ENCODE measurements around the gene C12orf42.

Gene C12orf42

GRCh38 chr12:103505371-103506236 is 9.8 kb upstream of the C12orf42 start:
- no peak overlapping the region for H3K4me3 Mint-ChIP-seq
- H3K27ac Mint-ChIP-seq = peak overlapping the region; percentile 17
- H3K4me1 Mint-ChIP-seq (ENCODE audit: low read depth) = peaks cover 10% of the 10 kb centered on the region
- no peaks in the 10 kb centered on the region for H3K36me3 Mint-ChIP-seq (ENCODE audit: low read depth)
- no peaks in the 10 kb centered on the region for H3K9me3 Mint-ChIP-seq
- DNase-seq (ENCODE audit: low spot score) = peak; percentile 82
- H3K27me3 Mint-ChIP-seq (ENCODE audit: low read depth) = no peaks in the 10 kb centered on the region

DNA sequence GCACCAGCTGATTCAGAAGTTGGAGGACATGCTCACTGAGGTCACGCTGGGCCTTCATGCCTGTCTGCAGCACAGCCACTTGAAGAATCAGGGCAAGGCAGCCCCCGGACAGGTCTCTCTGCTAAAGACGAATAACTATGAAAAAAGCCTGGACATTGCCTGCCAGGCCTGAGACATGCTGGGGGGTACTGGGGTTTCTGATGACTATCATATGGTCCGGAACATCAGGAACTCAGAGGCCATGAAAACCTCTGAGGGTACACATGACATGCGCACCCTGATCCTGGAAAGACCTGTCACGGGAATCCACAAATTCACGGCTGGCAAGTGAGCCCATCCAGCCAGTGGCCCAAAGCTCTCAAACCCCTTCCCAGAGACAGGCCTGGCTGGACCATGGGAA is 8.8 kb upstream of the C12orf42 start:
- no peaks in the 10 kb centered on the region for H3K36me3 Mint-ChIP-seq (ENCODE audit: low read depth)
- no peak for DNase-seq (ENCODE audit: low spot score)
- no peak overlapping the region for H3K27ac Mint-ChIP-seq
- no peaks in the 10 kb centered on the region for H3K9me3 Mint-ChIP-seq
- no peak overlapping the region for H3K4me3 Mint-ChIP-seq
- H3K4me1 Mint-ChIP-seq (ENCODE audit: low read depth) = peaks cover 11% of the 10 kb centered on the region
- no peaks in the 10 kb centered on the region for H3K27me3 Mint-ChIP-seq (ENCODE audit: low read depth)

DNA sequence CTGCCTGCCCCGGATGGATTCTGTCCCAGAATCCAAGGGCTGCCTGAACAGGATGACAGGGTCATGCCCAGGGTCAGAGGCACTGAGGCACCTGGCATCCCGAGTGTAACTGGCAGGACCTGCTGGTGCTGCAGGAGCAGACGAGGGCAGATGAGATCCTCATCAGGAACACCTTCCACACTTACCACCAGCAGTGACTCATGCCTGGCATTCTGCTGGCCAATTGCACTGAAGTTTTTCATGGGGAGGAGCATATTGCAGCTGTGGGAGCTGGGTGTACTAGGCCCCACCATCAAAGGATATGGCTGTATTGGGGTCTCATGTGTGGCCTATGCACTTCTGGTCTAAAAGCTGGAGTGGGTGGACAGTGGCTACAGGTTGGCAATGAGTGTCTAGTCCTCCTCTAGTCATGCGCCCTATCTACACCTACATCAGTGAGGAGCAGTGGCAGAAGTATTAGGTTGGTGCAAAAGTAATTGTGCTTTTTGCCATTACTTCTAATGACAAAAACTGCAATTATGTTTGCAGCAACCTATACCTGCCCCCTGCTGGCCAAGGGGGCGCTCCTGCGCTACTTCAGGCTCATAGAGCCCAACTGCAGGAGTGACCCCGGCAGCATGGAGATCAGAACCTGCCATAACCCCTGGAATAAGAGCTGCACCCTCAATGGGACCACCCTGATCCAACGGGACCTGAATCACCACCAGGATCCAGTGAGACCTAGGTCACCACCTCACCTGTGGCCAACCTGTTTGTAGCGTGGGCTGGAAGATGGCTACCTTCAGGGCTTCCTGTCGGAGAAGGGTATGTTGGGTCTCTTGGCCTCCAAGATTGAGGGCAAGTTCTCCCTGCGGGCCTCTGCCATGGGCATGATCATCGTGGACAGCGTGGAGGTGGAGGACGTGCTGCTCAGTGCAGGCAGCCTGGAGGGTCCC is 8.0 kb upstream of the C12orf42 start:
- H3K27ac Mint-ChIP-seq = no peak overlapping the region
- H3K36me3 Mint-ChIP-seq (ENCODE audit: low read depth) = no peaks in the 10 kb centered on the region
- H3K4me1 Mint-ChIP-seq (ENCODE audit: low read depth) = peaks cover 18% of the 10 kb centered on the region
- H3K4me3 Mint-ChIP-seq = no peak overlapping the region
- no peaks in the 10 kb centered on the region for H3K9me3 Mint-ChIP-seq
- peak; percentile 18 for DNase-seq (ENCODE audit: low spot score)
- H3K27me3 Mint-ChIP-seq (ENCODE audit: low read depth) = no peaks in the 10 kb centered on the region

DNA sequence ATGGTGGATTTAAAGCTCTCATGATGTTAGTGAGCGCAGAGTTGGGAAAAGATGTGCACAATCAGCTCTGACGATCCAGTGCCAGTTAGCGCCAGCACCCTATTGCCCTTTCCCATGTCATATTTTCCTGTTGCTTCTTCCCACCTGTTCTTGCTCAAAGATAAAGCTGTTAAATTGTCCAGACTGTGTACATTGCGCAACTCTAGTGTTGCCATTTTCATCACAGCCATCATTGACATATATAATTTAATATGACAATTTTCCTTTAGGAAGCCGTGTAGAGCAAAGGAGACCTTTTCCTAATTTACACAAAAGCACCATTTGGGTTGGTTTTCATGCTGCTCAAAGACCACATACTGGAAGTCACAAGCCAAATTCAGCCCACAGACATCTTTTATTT is 5.7 kb upstream of the C12orf42 start:
- Mint-ChIP-seq H3K4me3 (no peak overlapping the region), H3K36me3 (ENCODE audit: low read depth) (no peaks in the 10 kb centered on the region), H3K27ac (no peak overlapping the region), H3K9me3 (peaks cover 3% of the 10 kb centered on the region), H3K4me1 (ENCODE audit: low read depth) (peaks cover 18% of the 10 kb centered on the region), H3K27me3 (ENCODE audit: low read depth) (no peaks in the 10 kb centered on the region)
- DNase-seq (ENCODE audit: low spot score) = no peak

- Mint-ChIP-seq H3K27me3 (ENCODE audit: low read depth) (peaks cover 10% of the 10 kb centered on the region), H3K4me1 (ENCODE audit: low read depth) (peaks cover 15% of the 10 kb centered on the region), H3K27ac (no peak overlapping the region), H3K4me3 (no peak overlapping the region), H3K9me3 (peaks cover 3% of the 10 kb centered on the region), H3K36me3 (ENCODE audit: low read depth) (no peaks in the 10 kb centered on the region)
- no peak for DNase-seq (ENCODE audit: low spot score)
These were observed 3.8 kb upstream of the C12orf42 start for GRCh38 chr12:103499571-103499970.

DNA sequence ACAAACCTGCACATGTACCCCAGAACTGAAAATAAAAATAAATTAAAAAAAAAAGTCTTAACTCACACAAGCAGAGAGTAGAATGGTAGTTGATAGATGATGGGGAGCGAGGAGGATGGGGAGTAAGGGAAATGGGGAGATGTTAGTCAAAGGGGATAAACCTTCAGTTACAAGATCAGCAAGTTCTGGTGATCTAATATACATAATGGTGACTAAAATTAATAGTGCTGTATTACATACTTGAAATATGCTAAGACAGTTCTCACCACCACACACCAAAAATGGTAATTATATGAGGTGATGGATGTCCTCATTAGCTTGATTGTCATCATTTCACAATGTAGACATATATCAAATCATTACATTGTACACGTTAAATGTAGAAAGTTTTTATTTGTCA is 3.2 kb upstream of the C12orf42 start:
- H3K36me3 Mint-ChIP-seq (ENCODE audit: low read depth) = no peaks in the 10 kb centered on the region
- no peak overlapping the region for H3K27ac Mint-ChIP-seq
- DNase-seq (ENCODE audit: low spot score) = no peak
- H3K4me3 Mint-ChIP-seq = no peak overlapping the region
- H3K9me3 Mint-ChIP-seq = peaks cover 3% of the 10 kb centered on the region
- peaks cover 16% of the 10 kb centered on the region for H3K27me3 Mint-ChIP-seq (ENCODE audit: low read depth)
- H3K4me1 Mint-ChIP-seq (ENCODE audit: low read depth) = peaks cover 21% of the 10 kb centered on the region

DNA sequence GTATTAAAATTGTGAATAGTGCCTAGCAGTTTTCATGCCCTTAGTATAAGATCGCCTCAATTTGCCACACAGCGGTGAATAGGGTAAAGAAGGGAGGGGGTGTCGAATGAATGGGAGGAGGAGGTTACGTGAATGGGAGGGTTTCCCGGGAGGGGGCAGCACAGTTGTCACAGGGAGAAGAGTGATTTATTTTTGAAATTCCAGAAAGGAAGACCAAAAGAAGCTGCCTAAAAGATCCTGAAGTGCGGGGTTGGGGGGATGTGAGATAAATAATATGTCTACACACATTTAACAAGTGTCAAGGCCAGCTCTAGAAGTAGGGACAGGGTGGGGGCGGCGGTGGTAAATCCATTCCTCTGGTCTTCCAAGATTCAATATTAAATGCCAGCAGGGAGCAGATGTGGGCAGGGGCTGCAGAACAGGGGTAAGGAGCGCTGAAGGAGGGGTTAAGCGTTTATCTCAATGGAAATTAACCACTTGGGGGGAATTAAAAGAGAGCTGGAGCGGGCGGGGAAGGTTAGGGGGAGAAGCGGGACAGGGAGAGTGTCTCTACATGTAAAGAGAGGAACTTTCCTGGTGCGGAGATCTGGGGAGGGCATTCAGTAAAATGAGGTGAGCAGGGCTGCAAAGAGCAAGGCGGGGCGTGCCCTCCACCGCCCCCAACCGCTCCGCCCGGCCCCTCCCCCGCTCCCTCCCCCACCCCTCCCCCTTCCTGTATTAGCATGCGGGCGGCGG is 867 bp downstream of the C12orf42 start:
- Mint-ChIP-seq H3K27ac (no peak overlapping the region), H3K4me1 (ENCODE audit: low read depth) (peaks cover 21% of the 10 kb centered on the region), H3K4me3 (peak overlapping the region; percentile 77), H3K27me3 (ENCODE audit: low read depth) (peaks cover 34% of the 10 kb centered on the region), H3K9me3 (peaks cover 3% of the 10 kb centered on the region), H3K36me3 (ENCODE audit: low read depth) (no peaks in the 10 kb centered on the region)
- DNase-seq (ENCODE audit: low spot score) = no peak

DNA sequence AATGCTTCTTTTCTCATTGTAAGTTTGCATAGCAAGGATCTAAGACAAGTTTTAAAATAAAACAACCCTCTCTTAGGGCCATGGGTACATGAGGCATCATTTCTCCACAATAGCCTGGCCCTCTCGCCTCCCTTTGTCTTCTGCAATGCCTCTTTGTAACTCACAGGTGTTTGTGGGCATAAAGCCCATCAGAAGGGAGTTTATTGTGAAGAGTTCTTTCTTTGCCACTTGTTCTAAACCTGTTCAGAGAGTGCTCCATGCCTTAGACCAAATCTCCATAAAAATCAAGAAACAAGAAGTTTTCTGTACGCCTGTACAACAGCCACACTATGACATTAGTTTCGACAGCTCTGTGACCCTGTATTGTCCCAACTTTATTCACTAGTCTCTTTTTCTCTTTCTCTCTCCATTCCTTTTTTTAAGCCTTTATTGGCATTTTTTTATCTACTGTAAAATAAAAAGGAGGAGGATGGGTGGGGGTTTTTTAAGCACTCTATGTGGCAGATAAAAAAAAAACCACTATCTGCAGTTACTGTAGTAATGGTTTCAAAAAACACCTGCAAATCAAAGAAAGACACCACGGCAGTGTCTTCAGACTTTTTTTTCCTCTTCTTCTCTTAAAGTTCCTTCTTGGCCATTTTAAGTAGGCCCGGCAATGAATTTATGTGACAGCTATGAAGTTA is 1.6 kb downstream of the C12orf42 start:
- Mint-ChIP-seq H3K27ac (no peak overlapping the region), H3K27me3 (ENCODE audit: low read depth) (peaks cover 34% of the 10 kb centered on the region), H3K4me3 (peak overlapping the region; percentile 77), H3K4me1 (ENCODE audit: low read depth) (peaks cover 17% of the 10 kb centered on the region), H3K9me3 (peaks cover 3% of the 10 kb centered on the region), H3K36me3 (ENCODE audit: low read depth) (no peaks in the 10 kb centered on the region)
- DNase-seq (ENCODE audit: low spot score) = no peak

DNA sequence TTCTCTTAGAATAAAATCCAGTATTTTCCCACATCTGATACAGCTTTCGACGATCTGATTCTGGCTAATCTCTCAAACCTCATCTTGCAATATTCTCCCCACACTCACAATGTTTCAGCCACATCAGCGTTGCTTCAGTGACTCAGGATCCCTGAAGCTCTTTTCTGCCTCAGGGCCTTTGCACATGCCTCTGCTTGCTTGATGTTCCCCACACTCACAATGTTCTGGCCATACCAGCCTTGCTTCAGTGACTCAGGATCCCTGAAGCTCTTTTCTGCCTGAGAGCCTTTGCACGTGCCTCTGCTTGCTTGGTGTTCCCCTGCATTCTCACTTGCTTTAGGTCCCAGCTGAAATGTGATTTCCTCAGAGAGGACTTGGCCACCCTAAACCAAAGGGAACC is 2.6 kb downstream of the C12orf42 start:
- H3K36me3 Mint-ChIP-seq (ENCODE audit: low read depth) = no peaks in the 10 kb centered on the region
- no peak overlapping the region for H3K27ac Mint-ChIP-seq
- peaks cover 2% of the 10 kb centered on the region for H3K9me3 Mint-ChIP-seq
- peaks cover 14% of the 10 kb centered on the region for H3K4me1 Mint-ChIP-seq (ENCODE audit: low read depth)
- no peak for DNase-seq (ENCODE audit: low spot score)
- peaks cover 37% of the 10 kb centered on the region for H3K27me3 Mint-ChIP-seq (ENCODE audit: low read depth)
- no peak overlapping the region for H3K4me3 Mint-ChIP-seq

DNA sequence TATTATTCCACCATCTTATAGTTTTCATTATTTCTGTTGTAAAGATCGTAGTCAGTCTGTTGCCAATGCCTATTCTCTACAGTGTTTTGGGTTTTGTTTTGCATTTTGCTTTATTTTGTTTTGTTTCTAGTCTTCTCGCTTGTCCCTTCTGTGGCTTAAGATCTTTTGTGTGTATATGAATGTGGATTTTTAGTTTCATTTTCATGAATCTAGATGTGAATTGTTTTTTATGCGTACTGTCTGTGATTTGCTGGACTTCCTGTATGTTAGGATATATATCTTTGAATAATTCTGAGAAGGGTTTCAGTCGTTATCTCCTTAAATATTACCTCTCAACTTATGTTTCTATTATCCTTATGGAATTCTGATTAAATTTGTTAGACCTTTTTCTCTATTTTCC is 13.4 kb downstream of the C12orf42 start:
- peaks cover 8% of the 10 kb centered on the region for H3K9me3 Mint-ChIP-seq
- H3K4me1 Mint-ChIP-seq (ENCODE audit: low read depth) = peaks cover 7% of the 10 kb centered on the region
- peaks cover 2% of the 10 kb centered on the region for H3K36me3 Mint-ChIP-seq (ENCODE audit: low read depth)
- no peak overlapping the region for H3K27ac Mint-ChIP-seq
- H3K27me3 Mint-ChIP-seq (ENCODE audit: low read depth) = peaks cover 13% of the 10 kb centered on the region
- peak overlapping the region; percentile 51 for H3K4me3 Mint-ChIP-seq
- no peak for DNase-seq (ENCODE audit: low spot score)

GRCh38 chr12:103475073-103475472 is 20.7 kb downstream of the C12orf42 start:
- no peak for DNase-seq (ENCODE audit: low spot score)
- Mint-ChIP-seq H3K4me1 (ENCODE audit: low read depth) (peaks cover 4% of the 10 kb centered on the region), H3K27ac (no peak overlapping the region), H3K27me3 (ENCODE audit: low read depth) (peaks cover 2% of the 10 kb centered on the region), H3K36me3 (ENCODE audit: low read depth) (no peaks in the 10 kb centered on the region), H3K4me3 (no peak overlapping the region), H3K9me3 (peaks cover 4% of the 10 kb centered on the region)

GRCh38 chr12:103470664-103471063 is 25.1 kb downstream of the C12orf42 start:
- no peak for DNase-seq (ENCODE audit: low spot score)
- H3K4me1 Mint-ChIP-seq (ENCODE audit: low read depth) = peaks cover 4% of the 10 kb centered on the region
- peaks cover 2% of the 10 kb centered on the region for H3K27me3 Mint-ChIP-seq (ENCODE audit: low read depth)
- no peaks in the 10 kb centered on the region for H3K9me3 Mint-ChIP-seq
- no peak overlapping the region for H3K27ac Mint-ChIP-seq
- no peaks in the 10 kb centered on the region for H3K36me3 Mint-ChIP-seq (ENCODE audit: low read depth)
- no peak overlapping the region for H3K4me3 Mint-ChIP-seq

DNA sequence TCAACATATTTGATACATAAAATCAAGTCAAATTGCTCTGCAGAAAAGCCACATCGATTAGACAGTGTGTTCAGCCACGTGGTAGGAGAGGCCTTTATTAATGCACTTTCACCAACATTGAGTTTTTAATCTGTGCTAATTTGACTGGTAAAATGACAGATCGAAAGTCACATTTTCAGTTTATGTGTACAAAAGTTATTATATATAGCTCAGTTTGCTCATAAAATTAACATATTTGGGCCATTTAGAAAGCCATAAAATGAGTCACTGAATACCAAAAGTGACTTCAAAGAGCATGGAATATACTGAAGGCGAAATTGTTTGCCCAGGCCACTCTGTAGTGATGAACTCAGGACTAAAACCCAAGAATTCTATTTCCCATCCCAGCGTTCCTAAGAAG is 26.0 kb downstream of the C12orf42 start:
- Mint-ChIP-seq H3K27me3 (ENCODE audit: low read depth) (peaks cover 6% of the 10 kb centered on the region), H3K4me1 (ENCODE audit: low read depth) (peaks cover 4% of the 10 kb centered on the region), H3K4me3 (no peak overlapping the region), H3K36me3 (ENCODE audit: low read depth) (no peaks in the 10 kb centered on the region), H3K9me3 (peaks cover 5% of the 10 kb centered on the region), H3K27ac (no peak overlapping the region)
- DNase-seq (ENCODE audit: low spot score) = no peak
